Measurements from ENCODE around the gene ALK. TPM values are rescaled to one million over a fixed set of nuclear protein-coding genes. Genes with fewer than 3 reads are reported as not detected.

Gene ALK
- total RNA-seq, result not detected

DNA sequence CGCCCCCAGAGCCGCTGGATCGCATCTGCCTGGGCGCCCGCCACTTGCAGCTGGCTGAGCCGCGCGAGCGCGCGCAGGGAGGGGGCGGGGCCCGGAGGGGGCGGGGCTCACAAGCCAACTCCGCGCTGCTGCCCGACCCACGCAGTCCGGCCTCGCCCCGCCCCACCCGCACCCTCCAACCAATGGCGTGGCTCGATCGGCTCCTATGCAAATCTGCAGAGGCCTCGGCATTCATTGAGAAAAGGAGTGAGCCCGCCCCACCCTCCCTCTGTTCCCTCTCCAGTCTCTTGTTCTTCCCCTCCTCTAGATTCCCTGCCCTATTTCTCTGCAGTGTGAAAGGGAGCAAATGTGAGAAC lies at the start of gene ALK:
ALK (minus strand) TSS at position 27 of the 356 bp plus-strand sequence. CDS start 927 bp downstream, outside the sequence.
- H3K4me3 Mint-ChIP-seq, result no peak within 1 kb of the TSS
- H3K36me3 Mint-ChIP-seq, result no peaks in the 10 kb centered on the region
- peak; percentile 79 for DNase-seq
- H3K9me3 Mint-ChIP-seq, result no peaks in the 10 kb centered on the region
- intact Hi-C loops (cut with micrococcal nuclease), result no loop called here
- H3K27me3 Mint-ChIP-seq, result peaks cover 59% of the 10 kb centered on the region
- ChIA-PET CTCF (interaction anchor here (0.6 to 6.8 kb wide), 6 partner anchors 9 to 788 kb away, joined by 3 to 76 read pairs (median 4); no protein-coding TSS in a partner anchor), POLR2A (no interaction called here)
- peaks cover 9% of the 10 kb centered on the region for H3K4me1 Mint-ChIP-seq (ENCODE audit: low read depth)
- H3K27ac Mint-ChIP-seq, result no peak within 1 kb of the TSS

GRCh38 chr2:29966266-29966665 lies 44.9 kb upstream of the ALK start:
- Mint-ChIP-seq H3K4me1 (ENCODE audit: low read depth) (no peaks in the 10 kb centered on the region), H3K27me3 (peaks cover 14% of the 10 kb centered on the region), H3K4me3 (no peak overlapping the region), H3K27ac (no peak overlapping the region), H3K9me3 (no peaks in the 10 kb centered on the region), H3K36me3 (no peaks in the 10 kb centered on the region)
- intact Hi-C loops (cut with micrococcal nuclease), result no loop called here
- ChIA-PET POLR2A (no interaction called here), CTCF (no interaction called here)
- DNase-seq, result no peak

DNA sequence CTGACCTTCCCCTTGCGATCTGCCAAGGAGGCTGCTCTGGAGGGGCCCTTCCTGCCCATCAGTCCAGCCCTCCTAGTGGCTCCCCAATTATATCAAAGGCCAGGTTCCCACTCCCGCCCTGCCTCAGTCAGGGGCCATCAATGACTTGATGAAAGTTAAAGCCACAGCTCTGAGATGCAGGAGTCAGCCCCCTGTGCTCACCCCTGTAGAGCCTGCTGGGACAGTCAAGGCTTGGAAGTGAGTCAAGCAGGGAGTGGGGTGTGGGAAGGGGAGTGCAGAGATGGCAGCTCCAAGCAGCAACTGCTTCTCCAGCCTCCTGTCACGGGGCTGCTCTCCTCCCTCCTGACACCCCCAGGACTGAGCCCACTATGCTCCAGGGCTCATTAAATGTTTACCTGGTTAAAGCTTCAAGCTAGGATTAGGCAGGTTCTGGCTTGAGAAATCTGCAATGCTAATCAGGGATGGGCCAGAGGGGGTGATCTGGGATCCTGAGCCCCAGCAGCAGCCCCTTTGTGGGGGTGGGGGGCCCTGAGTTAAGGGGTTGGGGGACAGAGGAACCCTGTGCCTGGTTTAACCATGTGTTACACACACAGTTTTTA lies 42.7 kb upstream of the ALK start:
- no peak overlapping the region for H3K4me3 Mint-ChIP-seq
- H3K4me1 Mint-ChIP-seq (ENCODE audit: low read depth), result no peaks in the 10 kb centered on the region
- ChIA-PET POLR2A (no interaction called here), CTCF (no interaction called here)
- DNase-seq, result no peak
- no peaks in the 10 kb centered on the region for H3K36me3 Mint-ChIP-seq
- intact Hi-C loops (cut with micrococcal nuclease), result no loop called here
- no peaks in the 10 kb centered on the region for H3K9me3 Mint-ChIP-seq
- H3K27me3 Mint-ChIP-seq, result peaks cover 14% of the 10 kb centered on the region
- H3K27ac Mint-ChIP-seq, result no peak overlapping the region

- Mint-ChIP-seq H3K27me3 (peaks cover 15% of the 10 kb centered on the region), H3K4me1 (ENCODE audit: low read depth) (no peaks in the 10 kb centered on the region), H3K27ac (no peak overlapping the region), H3K4me3 (no peak overlapping the region), H3K36me3 (no peaks in the 10 kb centered on the region), H3K9me3 (no peaks in the 10 kb centered on the region)
- ChIA-PET CTCF (no interaction called here), POLR2A (no interaction called here)
- intact Hi-C loops (cut with micrococcal nuclease), result no loop called here
- DNase-seq, result no peak
Measured at GRCh38 chr2:29962922-29963321, 41.5 kb upstream of the ALK start.

DNA sequence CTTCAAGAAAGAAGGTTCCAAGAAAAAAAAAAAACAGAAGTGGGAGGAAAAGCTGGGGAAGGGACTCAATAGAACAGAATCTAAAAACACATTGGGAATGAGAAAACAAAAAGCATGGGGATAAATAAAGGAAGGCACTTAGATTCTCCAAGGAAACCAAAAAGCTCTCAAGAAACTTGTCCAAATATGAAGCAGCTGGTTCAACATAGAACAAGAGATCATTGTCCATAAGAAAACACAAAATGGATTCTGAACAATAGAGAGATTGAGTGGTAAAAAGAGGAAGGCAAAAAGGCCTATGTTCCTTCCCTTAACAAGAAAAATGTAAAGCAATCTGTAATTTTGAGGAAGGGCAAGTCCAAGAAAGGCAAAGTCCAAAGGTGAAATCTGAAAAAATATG lies 32.9 kb upstream of the ALK start:
- Mint-ChIP-seq H3K9me3 (no peaks in the 10 kb centered on the region), H3K27me3 (peaks cover 12% of the 10 kb centered on the region), H3K4me1 (ENCODE audit: low read depth) (no peaks in the 10 kb centered on the region), H3K4me3 (no peak overlapping the region), H3K27ac (no peak overlapping the region), H3K36me3 (no peaks in the 10 kb centered on the region)
- ChIA-PET CTCF (no interaction called here), POLR2A (no interaction called here)
- DNase-seq, result no peak
- intact Hi-C loops (cut with micrococcal nuclease), result no loop called here

DNA sequence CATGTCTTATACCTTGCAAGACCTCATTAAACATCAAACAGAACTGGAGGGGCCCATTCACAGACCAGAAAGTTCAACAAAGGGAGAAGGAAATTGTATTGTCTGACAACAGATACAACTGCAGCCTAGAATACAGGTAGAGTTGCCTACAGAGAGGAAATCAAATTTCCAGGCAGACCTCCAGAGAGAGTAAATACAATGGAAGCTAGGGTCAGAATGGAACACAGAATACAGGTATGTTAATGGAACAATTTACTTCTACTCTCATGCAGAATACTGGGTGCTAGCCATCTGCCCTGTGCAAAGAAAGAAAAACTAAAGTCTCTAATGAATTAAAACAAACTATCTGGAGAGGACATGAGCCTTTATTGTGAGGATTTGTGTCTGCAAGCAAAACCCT lies 31.6 kb upstream of the ALK start:
- POLR2A ChIA-PET, result no interaction called here
- intact Hi-C loops (cut with micrococcal nuclease), result no loop called here
- no peak overlapping the region for H3K4me3 Mint-ChIP-seq
- CTCF ChIA-PET, result no interaction called here
- H3K27ac Mint-ChIP-seq, result no peak overlapping the region
- peaks cover 11% of the 10 kb centered on the region for H3K27me3 Mint-ChIP-seq
- H3K36me3 Mint-ChIP-seq, result no peaks in the 10 kb centered on the region
- no peaks in the 10 kb centered on the region for H3K9me3 Mint-ChIP-seq
- no peaks in the 10 kb centered on the region for H3K4me1 Mint-ChIP-seq (ENCODE audit: low read depth)
- DNase-seq, result no peak

- Mint-ChIP-seq H3K36me3 (no peaks in the 10 kb centered on the region), H3K27me3 (peaks cover 16% of the 10 kb centered on the region), H3K27ac (no peak overlapping the region), H3K4me3 (no peak overlapping the region), H3K4me1 (ENCODE audit: low read depth) (no peaks in the 10 kb centered on the region), H3K9me3 (no peaks in the 10 kb centered on the region)
- ChIA-PET POLR2A (no interaction called here), CTCF (no interaction called here)
- intact Hi-C loops (cut with micrococcal nuclease), result no loop called here
- no peak for DNase-seq
Measured at GRCh38 chr2:29951576-29951975, 30.2 kb upstream of the ALK start.

DNA sequence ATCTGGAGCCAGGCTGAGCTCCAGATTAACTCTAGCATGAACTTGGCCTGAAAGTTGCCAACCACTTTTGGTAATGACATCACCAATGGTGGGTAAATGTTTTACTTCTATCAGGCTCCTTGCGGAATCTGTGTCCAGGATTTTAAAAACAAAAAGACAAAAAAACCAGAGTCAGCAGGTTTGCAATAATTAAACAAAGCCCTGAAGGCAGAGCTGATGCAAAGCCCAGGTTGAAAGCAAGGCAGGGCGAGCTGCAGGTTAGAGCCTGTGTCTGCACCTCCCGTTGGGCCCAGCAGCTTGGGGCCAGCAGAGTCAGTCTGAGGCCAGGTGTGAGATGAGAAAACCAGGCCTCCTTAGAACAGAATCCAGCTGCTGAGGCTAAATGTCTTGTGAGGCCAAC lies 29.1 kb upstream of the ALK start:
- no peak overlapping the region for H3K27ac Mint-ChIP-seq
- peaks cover 2% of the 10 kb centered on the region for H3K9me3 Mint-ChIP-seq
- intact Hi-C loops (cut with micrococcal nuclease), result no loop called here
- H3K4me1 Mint-ChIP-seq (ENCODE audit: low read depth), result no peaks in the 10 kb centered on the region
- ChIA-PET POLR2A (no interaction called here), CTCF (interaction anchor here (1.1 to 1.5 kb wide), 2 partner anchors 27 to 29 kb away, joined by 3 read pairs; no protein-coding TSS in a partner anchor)
- H3K27me3 Mint-ChIP-seq, result peaks cover 18% of the 10 kb centered on the region
- H3K36me3 Mint-ChIP-seq, result no peaks in the 10 kb centered on the region
- no peak for DNase-seq
- H3K4me3 Mint-ChIP-seq, result no peak overlapping the region

- CTCF ChIA-PET, result no interaction called here
- no peak for DNase-seq
- intact Hi-C loops (cut with micrococcal nuclease), result no loop called here
- Mint-ChIP-seq H3K9me3 (peaks cover 7% of the 10 kb centered on the region), H3K4me1 (ENCODE audit: low read depth) (no peaks in the 10 kb centered on the region), H3K27ac (no peak overlapping the region), H3K36me3 (no peaks in the 10 kb centered on the region), H3K4me3 (no peak overlapping the region), H3K27me3 (peaks cover 14% of the 10 kb centered on the region)
- POLR2A ChIA-PET, result no interaction called here
Measured at GRCh38 chr2:29949042-29949441, 27.7 kb upstream of the ALK start.

GRCh38 chr2:29946505-29946904 lies 25.1 kb upstream of the ALK start:
- Mint-ChIP-seq H3K4me1 (ENCODE audit: low read depth) (no peaks in the 10 kb centered on the region), H3K27ac (no peak overlapping the region), H3K27me3 (peaks cover 11% of the 10 kb centered on the region), H3K36me3 (no peaks in the 10 kb centered on the region), H3K9me3 (peaks cover 7% of the 10 kb centered on the region), H3K4me3 (no peak overlapping the region)
- POLR2A ChIA-PET, result no interaction called here
- DNase-seq, result no peak
- CTCF ChIA-PET, result no interaction called here
- intact Hi-C loops (cut with micrococcal nuclease), result no loop called here

DNA sequence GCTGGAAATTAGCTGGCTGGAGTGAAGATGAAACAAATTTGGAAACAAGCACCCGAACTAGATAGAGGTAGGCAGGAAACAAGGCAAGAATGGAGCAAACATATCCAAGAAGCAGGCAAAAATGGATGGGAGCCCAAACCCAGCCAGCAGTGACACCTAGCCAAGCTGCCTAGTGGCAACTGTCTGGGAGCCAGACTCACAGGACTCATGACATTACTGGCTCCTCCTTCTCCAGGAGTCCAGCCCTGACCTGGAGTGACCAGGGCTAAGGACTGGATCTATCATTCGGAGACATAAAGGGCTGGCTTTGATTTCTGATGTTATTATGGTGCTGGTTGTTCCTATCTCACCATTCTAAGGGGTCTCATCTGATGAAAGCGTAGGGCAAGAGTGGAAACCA lies 21.3 kb upstream of the ALK start:
- intact Hi-C loops (cut with micrococcal nuclease), result no loop called here
- no peak for DNase-seq
- CTCF ChIA-PET, result no interaction called here
- Mint-ChIP-seq H3K36me3 (no peaks in the 10 kb centered on the region), H3K27ac (no peak overlapping the region), H3K4me1 (ENCODE audit: low read depth) (no peaks in the 10 kb centered on the region), H3K9me3 (peaks cover 7% of the 10 kb centered on the region), H3K4me3 (no peak overlapping the region), H3K27me3 (peaks cover 14% of the 10 kb centered on the region)
- POLR2A ChIA-PET, result no interaction called here

- ChIA-PET POLR2A (no interaction called here), CTCF (no interaction called here)
- no peaks in the 10 kb centered on the region for H3K36me3 Mint-ChIP-seq
- peaks cover 7% of the 10 kb centered on the region for H3K9me3 Mint-ChIP-seq
- no peak overlapping the region for H3K4me3 Mint-ChIP-seq
- H3K4me1 Mint-ChIP-seq (ENCODE audit: low read depth), result no peaks in the 10 kb centered on the region
- DNase-seq, result no peak
- H3K27me3 Mint-ChIP-seq, result peaks cover 11% of the 10 kb centered on the region
- intact Hi-C loops (cut with micrococcal nuclease), result no loop called here
- H3K27ac Mint-ChIP-seq, result no peak overlapping the region
Measured at GRCh38 chr2:29940706-29941105, 19.3 kb upstream of the ALK start.

GRCh38 chr2:29936020-29936419 lies 14.6 kb upstream of the ALK start:
- intact Hi-C loops (cut with micrococcal nuclease), result no loop called here
- Mint-ChIP-seq H3K9me3 (no peaks in the 10 kb centered on the region), H3K27ac (no peak overlapping the region), H3K4me3 (no peak overlapping the region), H3K4me1 (ENCODE audit: low read depth) (no peaks in the 10 kb centered on the region), H3K27me3 (peaks cover 22% of the 10 kb centered on the region), H3K36me3 (no peaks in the 10 kb centered on the region)
- ChIA-PET CTCF (no interaction called here), POLR2A (no interaction called here)
- no peak for DNase-seq
